SK-N-SH treated with all-trans-retinoic acid at 6 μM for 48 hours (cell line): ENCODE results near the gene NDUFB10.

Experiments used
- ATAC-seq: fragments of 200-7000 bp; cut with Tn5 transposase; 3 replicates; pipeline ENCODE4 v1.9.1; 2020; ENCODE audit warnings: mild to moderate bottlenecking, moderate library complexity
- ARNTL ChIP-seq: fragments of 450-650 bp; formaldehyde crosslinking; IDR thresholded peaks from 2 replicates; pipeline ENCODE4 v1.5.0; 2020; ENCODE audit warnings: low read depth, mild to moderate bottlenecking, moderate library complexity, borderline replicate concordance
- BACH2 ChIP-seq: fragments of 250-450 bp; sonication (Bioruptor Pico); IDR thresholded peaks from 2 replicates; pipeline ENCODE4 v1.9.0; 2021; ENCODE audit warnings: mild to moderate bottlenecking, borderline replicate concordance
- CSRNP3 ChIP-seq: fragments of 250-450 bp; sonication (Bioruptor Pico); IDR thresholded peaks from 2 replicates; pipeline ENCODE4 v1.5.1; 2021; ENCODE audit warnings: mild to moderate bottlenecking, moderate library complexity
- ESRRG ChIP-seq: fragments of 250-450 bp; sonication (Bioruptor Pico); IDR thresholded peaks from 2 replicates; pipeline ENCODE4 v1.6.1; 2021; ENCODE audit warnings: mild to moderate bottlenecking
- ISL1 ChIP-seq: fragments of 250-450 bp; sonication (Bioruptor Pico); IDR thresholded peaks from 2 replicates; pipeline ENCODE4 v2.1.2; 2022; ENCODE audit warnings: mild to moderate bottlenecking, moderate library complexity
- OSR1 ChIP-seq: fragments of 250-450 bp; sonication (Bioruptor Pico); IDR thresholded peaks from 2 replicates; pipeline ENCODE4 v1.8.0; 2022; ENCODE audit warnings: moderate library complexity, mild to moderate bottlenecking, inconsistent platforms
- PATZ1 ChIP-seq: fragments of 250-450 bp; sonication (Bioruptor Pico); IDR thresholded peaks from 2 replicates; pipeline ENCODE4 v1.8.0; 2020; ENCODE audit warnings: mild to moderate bottlenecking, moderate library complexity, borderline replicate concordance
- TOX ChIP-seq: fragments of 250-450 bp; sonication (Bioruptor Pico); IDR thresholded peaks from 2 replicates; pipeline ENCODE4 v1.8.0; 2021; ENCODE audit warnings: mild to moderate bottlenecking, moderate library complexity, borderline replicate concordance
- TSHZ2 ChIP-seq: fragments of 250-450 bp; sonication (Bioruptor Pico); IDR thresholded peaks from 2 replicates; pipeline ENCODE4 v1.5.0; 2020; ENCODE audit warnings: mild to moderate bottlenecking, moderate library complexity
- ZC3H10 ChIP-seq: fragments of 250-450 bp; sonication (Bioruptor Pico); IDR thresholded peaks from 2 replicates; pipeline ENCODE4 v1.5.1; 2021; ENCODE audit warnings: mild to moderate bottlenecking, moderate library complexity
- ZFP30 ChIP-seq: fragments of 450-650 bp; formaldehyde crosslinking; IDR thresholded peaks from 2 replicates; pipeline ENCODE4 v1.5.0; 2022; ENCODE audit warnings: mild to moderate bottlenecking, moderate library complexity
- ZNF565 ChIP-seq: fragments of 450-650 bp; formaldehyde crosslinking; conservative IDR thresholded peaks from 2 replicates; pipeline ENCODE4 v1.5.0; 2020; ENCODE audit warnings: low read depth, mild to moderate bottlenecking, moderate library complexity
- ZNF70 ChIP-seq: fragments of 450-650 bp; formaldehyde crosslinking; IDR thresholded peaks from 2 replicates; pipeline ENCODE4 v1.5.0; 2020; ENCODE audit warnings: mild to moderate bottlenecking, moderate library complexity
- ZNF8 ChIP-seq: fragments of 450-650 bp; formaldehyde crosslinking; IDR thresholded peaks from 2 replicates; pipeline ENCODE4 v1.5.0; 2020; ENCODE audit warnings: mild to moderate bottlenecking, moderate library complexity
- TF ChIP-seq, protein P1 (sequence below): fragments of 250-450 bp; sonication (Bioruptor Pico); IDR thresholded peaks from 2 replicates; pipeline ENCODE4 v1.8.0; 2021; ENCODE audit warnings: low read depth, mild to moderate bottlenecking, moderate library complexity, borderline replicate concordance

Gene NDUFB10

DNA sequence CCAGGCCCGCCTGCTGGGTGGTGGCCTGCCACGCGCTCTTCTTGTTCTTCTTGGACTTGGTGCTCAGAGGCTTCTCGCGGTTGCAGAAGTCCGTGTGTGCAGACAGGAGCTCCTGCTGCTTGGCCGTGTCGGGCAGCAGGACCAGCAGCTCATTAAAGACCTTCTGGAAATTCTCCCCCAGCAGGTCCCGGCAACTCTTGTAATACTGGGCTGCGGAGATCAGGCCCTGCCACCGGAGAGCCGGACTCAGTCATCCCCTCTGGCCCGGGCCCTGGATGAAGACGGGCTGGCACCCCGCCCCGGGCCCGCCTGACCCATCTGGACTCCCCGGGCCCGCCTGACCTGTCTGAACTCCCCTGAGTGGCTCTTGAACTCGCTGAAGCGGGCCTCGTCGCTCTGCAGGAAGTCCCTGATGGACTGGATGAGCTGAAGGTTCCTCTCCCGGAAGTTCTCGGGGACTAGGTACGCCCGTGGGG is 39.1 kb downstream of the NDUFB10 start (continued):
- TF ChIP-seq TSHZ2 (no peak), BACH2 (no peak), ISL1 (no peak), OSR1 (CRISPR knock-in tag) (no peak), ZNF70 (CRISPR knock-in tag) (no peak)

DNA sequence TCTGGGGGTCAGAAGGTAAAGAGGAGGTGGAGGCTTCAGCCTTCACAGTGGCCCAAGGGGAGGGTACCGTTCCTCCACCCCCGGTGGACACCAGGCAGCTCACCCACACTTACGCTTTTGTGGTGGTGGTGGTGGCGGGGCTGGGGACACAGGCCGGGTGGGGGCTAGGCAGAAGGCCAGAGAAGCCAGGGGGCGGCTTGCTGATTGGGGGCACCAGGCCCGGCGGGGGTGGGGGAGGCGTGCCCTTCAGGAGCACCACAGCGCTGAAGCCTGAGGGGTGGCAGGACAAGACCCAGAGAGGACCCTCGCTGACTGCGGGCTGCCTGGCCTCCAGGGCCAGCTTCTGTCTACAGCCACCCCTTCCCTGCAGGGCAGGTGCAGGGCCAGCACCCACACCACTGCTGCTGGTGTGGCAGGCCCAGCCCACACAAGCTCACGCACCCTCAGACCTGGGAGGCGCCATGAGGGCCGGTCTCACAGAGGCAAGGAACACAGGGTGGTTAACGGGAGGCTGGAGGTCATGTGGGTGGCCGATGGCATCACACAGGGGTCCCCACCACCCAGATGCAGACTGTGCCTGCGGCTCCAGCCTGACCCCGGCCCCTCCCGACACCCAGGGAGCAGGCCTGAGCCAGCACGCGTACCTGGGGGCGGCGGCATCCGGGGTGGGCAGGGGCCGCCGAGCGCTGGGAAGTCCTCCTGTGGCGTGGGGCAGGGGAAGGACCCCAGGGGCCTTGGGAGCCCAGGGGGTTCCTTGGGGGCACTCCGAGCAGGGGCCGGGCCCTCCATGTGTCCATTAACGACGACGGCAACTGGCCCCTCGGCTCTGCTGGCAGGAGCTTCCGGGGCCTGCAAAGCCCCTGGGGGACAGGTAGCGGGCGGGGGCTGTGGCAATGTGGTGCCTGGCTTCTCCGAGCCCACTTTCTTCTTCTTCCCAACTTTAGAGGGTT is 39.8 kb downstream of the NDUFB10 start:
- no peak for ATAC-seq
- TF ChIP-seq ARNTL (CRISPR knock-in tag) (no peak), ZNF8 (CRISPR knock-in tag) (no peak), ESRRG (no peak)

- no peak for ATAC-seq
- TF ChIP-seq PATZ1 (CRISPR knock-in tag) (no peak), CSRNP3 (CRISPR knock-in tag) (no peak), ESRRG (no peak), ZC3H10 (CRISPR knock-in tag) (no peak), ZNF70 (CRISPR knock-in tag) (no peak), TOX (no peak), BACH2 (no peak), ZNF565 (CRISPR knock-in tag) (no peak), ARNTL (CRISPR knock-in tag) (no peak), ZFP30 (CRISPR knock-in tag) (no peak), ISL1 (no peak)
- TF ChIP-seq, protein P1, sequence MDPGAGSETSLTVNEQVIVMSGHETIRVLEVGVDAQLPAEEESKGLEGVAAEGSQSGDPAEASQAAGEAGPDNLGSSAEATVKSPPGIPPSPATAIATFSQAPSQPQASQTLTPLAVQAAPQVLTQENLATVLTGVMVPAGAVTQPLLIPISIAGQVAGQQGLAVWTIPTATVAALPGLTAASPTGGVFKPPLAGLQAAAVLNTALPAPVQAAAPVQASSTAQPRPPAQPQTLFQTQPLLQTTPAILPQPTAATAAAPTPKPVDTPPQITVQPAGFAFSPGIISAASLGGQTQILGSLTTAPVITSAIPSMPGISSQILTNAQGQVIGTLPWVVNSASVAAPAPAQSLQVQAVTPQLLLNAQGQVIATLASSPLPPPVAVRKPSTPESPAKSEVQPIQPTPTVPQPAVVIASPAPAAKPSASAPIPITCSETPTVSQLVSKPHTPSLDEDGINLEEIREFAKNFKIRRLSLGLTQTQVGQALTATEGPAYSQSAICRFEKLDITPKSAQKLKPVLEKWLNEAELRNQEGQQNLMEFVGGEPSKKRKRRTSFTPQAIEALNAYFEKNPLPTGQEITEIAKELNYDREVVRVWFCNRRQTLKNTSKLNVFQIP (CRISPR knock-in tag): no peak
Measured at GRCh38 chr16:1999866-2000514, 40.7 kb downstream of the NDUFB10 start.

DNA sequence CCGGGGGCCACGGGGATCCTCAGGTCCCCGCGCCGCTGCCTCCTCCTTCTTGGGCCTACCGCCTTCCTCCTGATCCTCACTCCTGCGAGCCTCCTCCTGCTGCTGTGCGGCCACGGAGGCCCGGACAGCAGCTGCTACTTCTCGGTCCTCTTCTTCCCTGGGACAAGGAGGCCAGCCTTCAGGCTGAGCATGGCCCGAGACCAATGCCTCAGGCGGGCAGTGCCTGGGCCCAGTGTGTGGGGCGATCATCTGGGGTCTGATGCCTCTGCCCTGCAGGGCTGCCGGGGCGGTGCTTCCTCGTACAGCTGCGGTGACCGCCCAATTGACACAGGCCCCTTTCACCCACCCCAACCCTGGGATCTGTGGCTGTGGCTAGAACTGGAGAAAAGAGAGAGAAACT is 41.7 kb downstream of the NDUFB10 start:
- TF ChIP-seq ZNF565 (CRISPR knock-in tag): no peak
- ATAC-seq: no peak
